Fibroblast of the aortic adventitia (primary cell): Measurements from ENCODE around the gene TARBP1. TPM values are rescaled to one million over a fixed set of nuclear protein-coding genes. Genes with fewer than 3 reads are reported as not detected.
"Not testable (repeated sequence)": the region's sequence is repeated elsewhere in the genome, so short reads cannot be mapped to it uniquely, and the experiment has no call there.

Experiments
- DNase-seq: peaks from one replicate; pipeline ENCODE4 v3.0.0-alpha.2; 2010; ENCODE audit warnings: low read depth
- H3K4me3 ChIP-seq: 2 replicates; pipeline ENCODE4 v1.5.1; 2011; ENCODE audit warnings: low read depth, mild to moderate bottlenecking, control low read depth, low read length, moderate library complexity
- CTCF ChIP-seq: IDR thresholded peaks from 2 replicates; pipeline ENCODE4 v1.5.1; 2011; ENCODE audit warnings: mild to moderate bottlenecking, low read length, control low read depth, inconsistent platforms; ENCODE audit not compliant: insufficient read depth
- total RNA-seq: library from RNA; depleted of rRNA; stranded (reverse); fragments of >200 nt; gene quantifications from 2 replicates; pipeline ENCODE4 v1.2.3, GENCODE V29; 2012; ENCODE audit warnings: low replicate concordance

TARBP1 gene
- total RNA-seq, 1 donor: 22.2 TPM

- no peak overlapping the region for H3K4me3 ChIP-seq
- no peak for DNase-seq
- TF ChIP-seq CTCF: no peak
Measured at GRCh38 chr1:234357831-234358230, 121.1 kb downstream of the TARBP1 start.

- peak overlapping the region; percentile 35 for H3K4me3 ChIP-seq
- DNase-seq: not testable (repeated sequence)
Measured at GRCh38 chr1:234356615-234357269, 122.2 kb downstream of the TARBP1 start.

GRCh38 chr1:234355782-234356510 lies 123.0 kb downstream of the TARBP1 start:
- H3K4me3 ChIP-seq: no peak overlapping the region
- DNase-seq: no peak
- no peak for TF ChIP-seq CTCF

- DNase-seq: no peak
- H3K4me3 ChIP-seq: no peak overlapping the region
- no peak for TF ChIP-seq CTCF
Measured at GRCh38 chr1:234348964-234349363, 130.0 kb downstream of the TARBP1 start.

- no peak for TF ChIP-seq CTCF
- DNase-seq: no peak
- no peak overlapping the region for H3K4me3 ChIP-seq
Measured at GRCh38 chr1:234345237-234345636, 133.7 kb downstream of the TARBP1 start.

GRCh38 chr1:234342774-234343173 lies 136.2 kb downstream of the TARBP1 start:
- DNase-seq: no peak
- no peak overlapping the region for H3K4me3 ChIP-seq
- no peak for TF ChIP-seq CTCF

Other genes starting within 250 kb of the TARBP1 start
- gene COA6, start 105.7 kb downstream of the TARBP1 start, total RNA-seq: 24.6 and 39.2 TPM in 2 replicates
- 62.9 and 79.4 TPM in 2 replicates for gene IRF2BP2, start 131.0 kb upstream of the TARBP1 start, total RNA-seq